K562 (cell line): ENCODE data around the gene MTHFR. TPM values are rescaled to one million over a fixed set of nuclear protein-coding genes. Genes with fewer than 3 reads are reported as not detected.

Experiments
- ATAC-seq: fragments of 200-7000 bp; cut with Tn5 transposase; 3 replicates; pipeline ENCODE4 v1.9.1; 2020; ENCODE audit warnings: moderate library complexity
- BruUV-seq: library from RNA; stranded (reverse); fragments of 400-500 nt; replicated peaks from 2 replicates; lab custom pipeline; 2021; lab: Mats Ljungman, UMichigan
- CTCF ChIA-PET: fragments of 300-600 bp; formaldehyde crosslinking; extraction: SDS; loops from one replicate; lab custom pipeline; 2021; ENCODE audit warnings: low intra/inter-chr PET ratio; lab: Yijun Ruan, JAX
- POLR2A ChIA-PET: fragments of 300-600, 350-650 bp; sonication (Branson Sonifier 250); formaldehyde crosslinking; extraction: SDS; loops from one replicate; lab custom pipeline; 2021; ENCODE audit warnings: antibody characterized with exemption, inconsistent platforms; lab: Yijun Ruan, JAX
- DNase-seq, 4 experiments: peaks; one replicate each; pipeline versions ENCODE4 v3.0.0 to v3.0.0-alpha.2; 2011 to 2018; ENCODE audit warnings: low spot score in 3 of 4, mixed read lengths in 3 of 4; ENCODE audit errors: extremely low read depth in 1 of 4
- FAIRE-seq: peaks from 2 replicates; lab custom pipeline; 2011; peaks lifted over from hg19 to GRCh38; lab: Jason Lieb, UNC
- H2AFZ ChIP-seq: 2 replicates; pipeline ENCODE4 v1.6.0; 2011; ENCODE audit warnings: low read depth, low read length, control low read depth, inconsistent platforms
- H3K27ac ChIP-seq: fragments of 200-600 bp; 3 replicates; pipeline ENCODE4 v1.8.0; 2011; ENCODE audit warnings: low read depth, mild to moderate bottlenecking, control low read depth, inconsistent platforms, low read length, moderate library complexity, mixed read lengths; ENCODE audit errors: extremely low read depth
- H3K27me3 ChIP-seq, 2 experiments: fragments of 300-600 bp in 1 of 2; 2 replicates in 1 of 2; 3 replicates in 1 of 2; pipeline versions ENCODE4 v1.6.0 to v1.8.0; 2011; ENCODE audit warnings: inconsistent platforms in 2 of 2, low read length in 2 of 2, mild to moderate bottlenecking in 1 of 2, mixed read lengths in 1 of 2, moderate library complexity in 1 of 2; ENCODE audit not compliant: control insufficient read depth in 2 of 2, insufficient read depth in 2 of 2
- H3K36me3 ChIP-seq: fragments of 300-600 bp; 3 replicates; pipeline ENCODE4 v1.8.0; 2011; ENCODE audit warnings: mild to moderate bottlenecking, low read length, inconsistent platforms; ENCODE audit not compliant: control insufficient read depth, insufficient read depth
- H3K4me1 ChIP-seq, 2 experiments: fragments of 200-600 bp in 1 of 2; replicated peaks in 1 of 2; 2 replicates in 1 of 2; 3 replicates in 1 of 2; pipeline versions ENCODE4 v1.5.1 to v1.8.0; 2011; ENCODE audit warnings: inconsistent platforms in 2 of 2, low read length in 2 of 2, mild to moderate bottlenecking in 1 of 2, mixed read lengths in 1 of 2, moderate library complexity in 1 of 2; ENCODE audit not compliant: control insufficient read depth in 2 of 2, insufficient read depth in 2 of 2
- H3K4me2 ChIP-seq: 2 replicates; pipeline ENCODE4 v1.6.1; 2011; ENCODE audit warnings: low read length, control low read depth, inconsistent platforms, mixed read lengths; ENCODE audit not compliant: insufficient read depth
- H3K4me3 ChIP-seq: fragments of 200-600 bp; sonication (generic), shearing (Covaris generic); 2 replicates; pipeline ENCODE4 v1.5.1; 2016; ENCODE audit warnings: control low read depth, inconsistent platforms
- H3K79me2 ChIP-seq: fragments of 200-600 bp; 3 replicates; pipeline ENCODE4 v1.8.0; 2011; ENCODE audit warnings: low read length, inconsistent platforms; ENCODE audit not compliant: control insufficient read depth, insufficient read depth
- H3K9ac ChIP-seq, 2 experiments: 2 replicates each; pipeline versions ENCODE4 v1.6.0 to v1.6.1; 2011; ENCODE audit warnings: low read depth in 2 of 2, low read length in 2 of 2, control low read depth in 1 of 2, inconsistent platforms in 1 of 2, mild to moderate bottlenecking in 1 of 2, mixed read lengths in 1 of 2; ENCODE audit not compliant: insufficient read depth in 1 of 2
- H3K9me1 ChIP-seq: one replicate; pipeline ENCODE4 v1.6.0; 2011; ENCODE audit warnings: inconsistent platforms, mild to moderate bottlenecking, low read length, moderate library complexity; ENCODE audit not compliant: control insufficient read depth, insufficient read depth
- H3K9me3 ChIP-seq: replicated peaks from 2 replicates; pipeline ENCODE4 v1.5.1; 2011; ENCODE audit warnings: low read depth, low read length, inconsistent platforms; ENCODE audit not compliant: control insufficient read depth, insufficient read depth
- H4K20me1 ChIP-seq: replicated peaks from 2 replicates; pipeline ENCODE4 v1.6.1; 2011; ENCODE audit warnings: low read length, inconsistent platforms, mixed read lengths; ENCODE audit not compliant: control insufficient read depth, insufficient read depth
- EZH2 ChIP-seq: IDR thresholded peaks from 2 replicates; pipeline ENCODE4 v1.6.1; 2012; ENCODE audit warnings: low read depth, mild to moderate bottlenecking, inconsistent platforms, low read length, borderline replicate concordance
- GABPB2 ChIP-seq: fragments of 250-450 bp; sonication (Bioruptor Pico); conservative IDR thresholded peaks from 2 replicates; pipeline ENCODE4 v1.5.1; 2021; ENCODE audit warnings: mild to moderate bottlenecking
- JUNB ChIP-seq: fragments of 450-650 bp; formaldehyde crosslinking; conservative IDR thresholded peaks from 2 replicates; pipeline ENCODE4 v1.4.0; 2020; ENCODE audit warnings: mild to moderate bottlenecking
- KDM5B ChIP-seq: fragments of 200-600 bp; sonication (generic); IDR thresholded peaks from 2 replicates; pipeline ENCODE4 v1.6.1; 2012; ENCODE audit warnings: low read depth, mild to moderate bottlenecking, moderate library complexity, low read length, control low read depth, inconsistent platforms; ENCODE audit not compliant: insufficient replicate concordance
- KLF1 ChIP-seq: fragments of 450-650 bp; IDR thresholded peaks from 2 replicates; pipeline ENCODE4 v1.6.1; 2016; ENCODE audit warnings: missing genetic modification characterization, missing compliant biosample characterization
- NELFE ChIP-seq: IDR thresholded peaks from 2 replicates; pipeline ENCODE4 v1.6.1; 2011; ENCODE audit warnings: mild to moderate bottlenecking; ENCODE audit not compliant: insufficient read depth, insufficient read length
- SAFB2 ChIP-seq: fragments of 200-400 bp; formaldehyde crosslinking; IDR thresholded peaks from 2 replicates; pipeline ENCODE4 v1.6.1; 2018; ENCODE audit warnings: borderline replicate concordance, low read length, low read depth, moderate library complexity; ENCODE audit not compliant: severe bottlenecking
- STAG1 ChIP-seq: sonication (generic); formaldehyde crosslinking; IDR thresholded peaks from 2 replicates; pipeline ENCODE4 v1.5.0; 2020; ENCODE audit warnings: missing genetic modification reagents, borderline replicate concordance
- XRCC5 ChIP-seq: fragments of 200-400 bp; formaldehyde crosslinking; IDR thresholded peaks from 2 replicates; pipeline ENCODE4 v1.6.1; 2017; ENCODE audit warnings: low read depth, mild to moderate bottlenecking, low read length
- ZBTB17 ChIP-seq: fragments of 450-650 bp; formaldehyde crosslinking; IDR thresholded peaks from 2 replicates; pipeline ENCODE4 v1.4.0; 2020; ENCODE audit warnings: mild to moderate bottlenecking
- ZNF436 ChIP-seq: fragments of 250-450, 450-650 bp; sonication (Bioruptor Pico); formaldehyde crosslinking; IDR thresholded peaks from 2 replicates; pipeline ENCODE4 v1.7.0; 2020; ENCODE audit warnings: mild to moderate bottlenecking
- WGBS: fragments of 100-300 bp; shearing (Covaris generic); methylation state at CpG from one replicate; pipeline ENCODE4 v1.1.6; 2016; ENCODE audit warnings: low coverage, mixed read lengths; ENCODE audit not compliant: insufficient coverage; ENCODE audit errors: missing lambda C conversion rate; 5-methylcytosine and 5-hydroxymethylcytosine counted together
- in situ Hi-C: fragments of 300-500 bp; cut with MboI; formaldehyde crosslinking; loops from 4 replicates; pipeline ENCODE4 v1.15.0; 2018; ENCODE audit warnings: inconsistent platforms, mixed read lengths
- intact Hi-C: fragments of 100-400 bp; cut with micrococcal nuclease; formaldehyde crosslinking; loops from 2 replicates; pipeline ENCODE4 v1.14.2; 2022
- polyA plus RNA-seq, 8 experiments: library from polyadenylated mRNA; depleted of rRNA in 4 of 8; stranded (reverse) in 5 of 8; unstranded in 3 of 8; fragments of >200 nt; fragmentation: Nextera tagmentation in 2 of 8; fragmentation: Illumina TruSeq in 1 of 8; extraction: Ambion mirVana in 2 of 8; extraction: Trizol in 1 of 8; gene quantifications; 2 replicates each; pipeline versions ENCODE4 v1.2.1 to v1.2.3, GENCODE V29; 2011 to 2014; ENCODE audit warnings: inconsistent platforms in 1 of 8, missing spikeins in 1 of 8
- total RNA-seq, 7 experiments: library from RNA; depleted of rRNA in 6 of 7; stranded (reverse); fragments of >200 nt in 6 of 7; fragmentation: Illumina TruSeq in 2 of 7; extraction: Trizol in 2 of 7; gene quantifications; 2 replicates each; pipeline versions ENCODE4 v1.2.1 to v1.2.3, GENCODE V29; 2011 to 2021; ENCODE audit warnings: low replicate concordance in 1 of 7
- TF ChIP-seq, protein P1 (sequence below): IDR thresholded peaks from 3 replicates; pipeline ENCODE4 v1.6.1; 2011; ENCODE audit warnings: borderline replicate concordance, mild to moderate bottlenecking, moderate library complexity; ENCODE audit not compliant: insufficient read length; ENCODE audit errors: extremely low read depth

The MTHFR gene
- total and polyA plus RNA-seq, 9 of the 15 experiments (the other 6 are each of a cell fraction or from before 2014, with no cell fraction given): 5.0 to 104 (median 62.6) TPM

DNA sequence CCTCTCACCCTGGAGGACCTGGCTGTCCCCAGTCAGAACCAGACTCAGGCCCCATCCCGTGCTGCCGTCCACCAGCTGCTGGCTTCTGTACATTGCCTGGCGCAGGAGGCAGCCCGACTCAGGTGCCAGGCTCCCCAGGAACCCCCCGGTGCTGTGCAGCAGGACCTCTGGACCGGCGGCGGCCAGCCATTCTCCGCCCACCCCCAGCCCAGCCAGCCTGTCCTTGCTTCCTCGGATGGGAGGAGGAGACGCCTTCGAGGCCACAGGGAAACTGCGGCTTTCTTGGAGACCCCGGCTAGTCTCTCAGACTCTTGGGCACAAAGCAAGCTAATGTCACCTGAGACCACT, 39.4 kb downstream of the MTHFR start:
- no peak for DNase-seq
- Histone ChIP-seq H3K27me3 (no peaks in the 10 kb centered on the region), H3K4me3 (no peak overlapping the region), H3K36me3 (no peaks in the 10 kb centered on the region), H2AFZ (no peak overlapping the region), H3K9ac (peak overlapping the region in 1 of 2 experiments; percentile 76; a peak in 2 of 4 replicates), H3K27ac (no peak overlapping the region), H3K4me1 (peaks cover 13 to 52% of the 10 kb centered on the region in 2 experiments; a peak in 4 of 5 replicates), H4K20me1 (no peaks in the 10 kb centered on the region), H3K9me1 (no peaks in the 10 kb centered on the region), H3K79me2 (no peaks in the 10 kb centered on the region), H3K9me3 (no peaks in the 10 kb centered on the region), H3K4me2 (no peak overlapping the region)
- in situ Hi-C loops (no loop called here), intact Hi-C loops (no loop called here)
- 66% methylated on average over 13 of the region's 14 CpGs for WGBS
- ATAC-seq: no peak
- ChIA-PET CTCF (no interaction called here), POLR2A (interaction anchor here (0.7 to 3.1 kb wide), 7 partner anchors 11 to 144 kb away, joined by 3 to 13 read pairs (median 6); no protein-coding TSS in a partner anchor)
- no peak for FAIRE-seq
- no TSS peak for BruUV-seq
- TF ChIP-seq KLF1: no peak

DNA sequence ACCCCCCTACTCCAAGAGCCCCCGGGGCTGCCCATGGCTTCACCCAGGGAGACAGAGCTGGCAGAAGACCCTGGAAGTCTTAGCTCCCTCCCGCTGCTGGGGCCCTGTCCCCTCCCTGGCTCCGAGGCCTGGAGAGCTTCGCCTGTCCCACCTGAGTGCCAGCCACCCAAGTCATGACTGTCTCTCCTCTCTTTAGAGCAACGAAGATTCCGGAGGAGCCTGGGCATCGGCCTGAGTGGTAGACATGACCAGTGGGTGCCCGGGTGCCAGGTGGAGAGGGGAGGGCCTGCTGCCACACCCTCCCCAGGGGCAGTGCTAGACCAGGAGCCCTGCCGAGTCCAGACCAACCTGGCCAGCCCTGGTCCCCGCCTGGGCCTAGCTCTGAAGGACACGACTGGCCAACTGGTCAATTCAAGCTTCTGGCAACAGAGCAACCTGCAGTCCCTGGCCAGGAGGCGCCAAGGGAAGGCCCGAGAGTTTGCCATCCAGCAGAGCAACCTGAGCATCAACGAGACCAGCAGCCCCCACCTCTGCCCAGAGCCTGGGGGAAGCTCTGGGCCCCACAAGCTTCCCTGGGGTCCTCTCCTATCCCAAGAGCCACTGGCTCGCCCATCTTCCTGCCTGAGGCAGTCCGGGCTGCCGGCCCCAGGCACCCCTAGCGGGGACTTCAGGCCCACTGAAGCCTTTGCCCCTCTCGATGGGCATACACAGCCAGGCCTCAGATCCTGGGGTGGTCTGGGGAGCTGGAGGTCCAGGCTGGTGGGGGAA, 39.9 kb downstream of the MTHFR start:
- ChIA-PET POLR2A (interaction anchor here (0.6 to 3.9 kb wide), 11 partner anchors 12 to 143 kb away, joined by 3 to 18 read pairs (median 5); partner anchors contain the start of genes CLCN6 and MTHFR), CTCF (no interaction called here)
- intact Hi-C loops: no loop called here
- no TSS peak for BruUV-seq
- H4K20me1 ChIP-seq: no peaks in the 10 kb centered on the region
- WGBS: 63% methylated on average over 18 of the region's 19 CpGs
- no peaks in the 10 kb centered on the region for H3K9me1 ChIP-seq
- no peaks in the 10 kb centered on the region for H3K27me3 ChIP-seq
- H2AFZ ChIP-seq: no peak overlapping the region
- H3K27ac ChIP-seq: no peak overlapping the region
- peak overlapping the region in 1 of 2 experiments; percentile 76; a peak in 2 of 4 replicates for H3K9ac ChIP-seq
- no peaks in the 10 kb centered on the region for H3K9me3 ChIP-seq
- in situ Hi-C loops: no loop called here
- H3K4me3 ChIP-seq: no peak overlapping the region
- DNase-seq (no peak), FAIRE-seq (no peak), ATAC-seq (no peak)
- no peak overlapping the region for H3K4me2 ChIP-seq
- H3K4me1 ChIP-seq: peaks cover 13 to 50% of the 10 kb centered on the region in 2 experiments; a peak in 4 of 5 replicates
- no peaks in the 10 kb centered on the region for H3K79me2 ChIP-seq
- H3K36me3 ChIP-seq: no peaks in the 10 kb centered on the region
- no peak for TF ChIP-seq JUNB
- TF ChIP-seq ZNF436 (CRISPR knock-in tag): no peak
- TF ChIP-seq EZH2: no peak
- TF ChIP-seq SAFB2: no peak
- TF ChIP-seq KDM5B: no peak
- no peak for TF ChIP-seq STAG1
- no peak for TF ChIP-seq ZBTB17
- TF ChIP-seq GABPB2 (CRISPR knock-in tag): no peak
- no peak for TF ChIP-seq NELFE
- TF ChIP-seq XRCC5: no peak
- TF ChIP-seq, protein P1, sequence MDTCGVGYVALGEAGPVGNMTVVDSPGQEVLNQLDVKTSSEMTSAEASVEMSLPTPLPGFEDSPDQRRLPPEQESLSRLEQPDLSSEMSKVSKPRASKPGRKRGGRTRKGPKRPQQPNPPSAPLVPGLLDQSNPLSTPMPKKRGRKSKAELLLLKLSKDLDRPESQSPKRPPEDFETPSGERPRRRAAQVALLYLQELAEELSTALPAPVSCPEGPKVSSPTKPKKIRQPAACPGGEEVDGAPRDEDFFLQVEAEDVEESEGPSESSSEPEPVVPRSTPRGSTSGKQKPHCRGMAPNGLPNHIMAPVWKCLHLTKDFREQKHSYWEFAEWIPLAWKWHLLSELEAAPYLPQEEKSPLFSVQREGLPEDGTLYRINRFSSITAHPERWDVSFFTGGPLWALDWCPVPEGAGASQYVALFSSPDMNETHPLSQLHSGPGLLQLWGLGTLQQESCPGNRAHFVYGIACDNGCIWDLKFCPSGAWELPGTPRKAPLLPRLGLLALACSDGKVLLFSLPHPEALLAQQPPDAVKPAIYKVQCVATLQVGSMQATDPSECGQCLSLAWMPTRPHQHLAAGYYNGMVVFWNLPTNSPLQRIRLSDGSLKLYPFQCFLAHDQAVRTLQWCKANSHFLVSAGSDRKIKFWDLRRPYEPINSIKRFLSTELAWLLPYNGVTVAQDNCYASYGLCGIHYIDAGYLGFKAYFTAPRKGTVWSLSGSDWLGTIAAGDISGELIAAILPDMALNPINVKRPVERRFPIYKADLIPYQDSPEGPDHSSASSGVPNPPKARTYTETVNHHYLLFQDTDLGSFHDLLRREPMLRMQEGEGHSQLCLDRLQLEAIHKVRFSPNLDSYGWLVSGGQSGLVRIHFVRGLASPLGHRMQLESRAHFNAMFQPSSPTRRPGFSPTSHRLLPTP: no peak
